ENCODE data around the gene C19orf44. TPM values are rescaled to one million over a fixed set of nuclear protein-coding genes. Genes with fewer than 3 reads are reported as not detected.
"Not testable (repeated sequence)": the region's sequence is repeated elsewhere in the genome, so short reads cannot be mapped to it uniquely, and the experiment has no call there.

Gene C19orf44
- total RNA-seq, 4 donors from 2014 or later = 8.6 to 12.0 (median 10.6) TPM

GRCh38 chr19:16470541-16470910 is 25.7 kb upstream of the C19orf44 start:
- peak overlapping the region; percentile 24 to 66 (median 60) for H3K27ac ChIP-seq
- no peak for DNase-seq
- 10 to 18% methylated on average over 7 of the region's 7 CpGs for WGBS, 2 donors

GRCh38 chr19:16470911-16471811 is 25.0 kb upstream of the C19orf44 start:
- Histone ChIP-seq H3K36me3 (no peaks in the 10 kb centered on the region), H3K9me3 (no peaks in the 10 kb centered on the region), H3K27me3 (no peaks in the 10 kb centered on the region), H3K4me3 (replicated peaks in 1 of 3) (peak overlapping the region; percentile 6 to 95 (median 53)), H3K27ac (peak overlapping the region; percentile 60 to 69 (median 60)), H3K4me1 (peaks cover 26 to 38% of the 10 kb centered on the region in 2 donors)
- TF ChIP-seq, protein P1, sequence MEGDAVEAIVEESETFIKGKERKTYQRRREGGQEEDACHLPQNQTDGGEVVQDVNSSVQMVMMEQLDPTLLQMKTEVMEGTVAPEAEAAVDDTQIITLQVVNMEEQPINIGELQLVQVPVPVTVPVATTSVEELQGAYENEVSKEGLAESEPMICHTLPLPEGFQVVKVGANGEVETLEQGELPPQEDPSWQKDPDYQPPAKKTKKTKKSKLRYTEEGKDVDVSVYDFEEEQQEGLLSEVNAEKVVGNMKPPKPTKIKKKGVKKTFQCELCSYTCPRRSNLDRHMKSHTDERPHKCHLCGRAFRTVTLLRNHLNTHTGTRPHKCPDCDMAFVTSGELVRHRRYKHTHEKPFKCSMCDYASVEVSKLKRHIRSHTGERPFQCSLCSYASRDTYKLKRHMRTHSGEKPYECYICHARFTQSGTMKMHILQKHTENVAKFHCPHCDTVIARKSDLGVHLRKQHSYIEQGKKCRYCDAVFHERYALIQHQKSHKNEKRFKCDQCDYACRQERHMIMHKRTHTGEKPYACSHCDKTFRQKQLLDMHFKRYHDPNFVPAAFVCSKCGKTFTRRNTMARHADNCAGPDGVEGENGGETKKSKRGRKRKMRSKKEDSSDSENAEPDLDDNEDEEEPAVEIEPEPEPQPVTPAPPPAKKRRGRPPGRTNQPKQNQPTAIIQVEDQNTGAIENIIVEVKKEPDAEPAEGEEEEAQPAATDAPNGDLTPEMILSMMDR (IDR thresholded peaks at IDR 0.05) = no peak
- no peak for TF ChIP-seq POLR2A (IDR thresholded peaks at IDR 0.05)
- 3% methylated on average over 11 to 15 of the region's 67 CpGs for WGBS, 2 donors
- intact Hi-C loops (cut with DNase I) = no loop called here
- no peak for DNase-seq

More at GRCh38 chr19:16470541-16470910, 25.7 kb upstream of the C19orf44 start:
- Histone ChIP-seq H3K9me3 (no peaks in the 10 kb centered on the region), H3K4me1 (peaks cover 28 to 40% of the 10 kb centered on the region in 2 donors), H3K4me3 (replicated peaks in 1 of 3) (peak overlapping the region in 1 of 3 donors; percentile 95), H3K36me3 (no peaks in the 10 kb centered on the region), H3K27me3 (no peaks in the 10 kb centered on the region)
- intact Hi-C loops (cut with DNase I) = no loop called here
- TF ChIP-seq, protein P1 (IDR thresholded peaks at IDR 0.05) = no peak
- TF ChIP-seq POLR2A (IDR thresholded peaks at IDR 0.05) = no peak

DNA sequence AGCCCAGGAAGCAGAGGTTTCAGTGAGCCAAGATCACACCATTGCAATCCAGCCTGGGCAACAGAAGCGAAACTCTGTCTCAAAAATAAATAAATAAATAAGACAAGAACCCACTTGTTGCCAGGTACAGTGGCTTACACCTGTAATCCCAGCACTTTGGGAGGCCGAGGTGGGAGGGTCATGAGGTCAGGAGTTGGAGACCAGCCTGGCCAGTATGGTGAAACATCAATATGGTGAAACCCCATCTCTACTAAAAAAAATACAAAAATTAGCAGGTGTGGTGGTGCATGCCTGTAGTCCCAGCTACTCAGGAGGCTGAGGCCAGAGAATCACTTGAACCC is 23.7 kb upstream of the C19orf44 start:
- DNase-seq; H3K27me3 ChIP-seq; intact Hi-C loops (cut with DNase I); H3K36me3 ChIP-seq; H3K9me3 ChIP-seq: not testable (repeated sequence)
- H3K27ac ChIP-seq = peak overlapping the region in 2 of 3 donors; percentile 71 to 81
- 53 to 78% methylated on average over 2 of the region's 2 CpGs for WGBS, 2 donors
- H3K4me3 ChIP-seq (replicated peaks in 1 of 3) = peak overlapping the region in 2 of 3 donors; percentile 72 to 95
- peaks cover 19 to 24% of the 10 kb centered on the region in 2 donors for H3K4me1 ChIP-seq

- intact Hi-C loops (cut with DNase I) = no loop called here
- no peak for DNase-seq
- Histone ChIP-seq H3K27ac (no peak overlapping the region), H3K36me3 (no peaks in the 10 kb centered on the region), H3K9me3 (no peaks in the 10 kb centered on the region), H3K4me1 (peaks cover 19 to 20% of the 10 kb centered on the region in 2 donors), H3K27me3 (no peaks in the 10 kb centered on the region), H3K4me3 (replicated peaks in 1 of 3) (no peak overlapping the region)
- 96 to 99% methylated on average over 2 of the region's 2 CpGs for WGBS, 2 donors
- TF ChIP-seq POLR2A (IDR thresholded peaks at IDR 0.05) = no peak
- TF ChIP-seq, protein P1 (IDR thresholded peaks at IDR 0.05) = no peak
These were observed 23.2 kb upstream of the C19orf44 start for GRCh38 chr19:16472992-16473391.

DNA sequence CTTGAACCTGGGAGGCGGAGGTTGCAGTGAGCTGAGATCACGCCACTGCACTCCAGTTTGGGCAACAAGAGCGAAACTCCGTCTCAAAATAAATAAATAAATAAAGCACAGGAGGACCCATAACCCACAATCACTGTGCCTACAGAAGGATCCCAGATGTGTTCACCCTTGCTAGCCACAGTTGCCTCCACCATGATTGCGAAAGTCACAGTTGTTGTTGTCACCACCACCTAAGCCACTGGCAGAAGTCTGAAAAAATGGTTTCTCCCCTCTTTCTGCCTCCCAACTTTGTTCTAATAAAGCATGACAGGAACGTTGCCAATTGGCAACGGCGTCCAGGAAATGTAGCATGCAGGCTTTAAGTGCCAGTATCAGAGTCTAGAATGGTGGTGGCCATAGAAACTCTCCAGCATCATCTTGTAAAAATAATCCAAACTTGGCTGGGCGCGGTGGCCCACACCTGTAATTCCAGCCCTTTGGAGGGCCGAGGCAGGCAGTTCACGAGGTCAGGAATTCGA is 22.3 kb upstream of the C19orf44 start:
- TF ChIP-seq, protein P1 (IDR thresholded peaks at IDR 0.05) = no peak
- no peak for TF ChIP-seq POLR2A (IDR thresholded peaks at IDR 0.05)
- Histone ChIP-seq H3K27me3 (no peaks in the 10 kb centered on the region), H3K4me3 (replicated peaks in 1 of 3) (no peak overlapping the region), H3K27ac (no peak overlapping the region), H3K9me3 (no peaks in the 10 kb centered on the region), H3K4me1 (peaks cover 16% of the 10 kb centered on the region in 2 donors), H3K36me3 (no peaks in the 10 kb centered on the region)
- intact Hi-C loops (cut with DNase I) = no loop called here
- peak in 1 of 2 donors; percentile 37 for DNase-seq
- WGBS, 2 donors = 63 to 78% methylated on average over 13 of the region's 13 CpGs

Measured in thyroid gland (tissue), 4 donors.